ENCODE results near the gene EXOC2. TPM values are rescaled to one million over a fixed set of nuclear protein-coding genes. Genes with fewer than 3 reads are reported as not detected.

The EXOC2 gene
- total and polyA plus RNA-seq, 4 experiments from 2014 or later = 38.2 to 48.3 (median 46.1) TPM

DNA sequence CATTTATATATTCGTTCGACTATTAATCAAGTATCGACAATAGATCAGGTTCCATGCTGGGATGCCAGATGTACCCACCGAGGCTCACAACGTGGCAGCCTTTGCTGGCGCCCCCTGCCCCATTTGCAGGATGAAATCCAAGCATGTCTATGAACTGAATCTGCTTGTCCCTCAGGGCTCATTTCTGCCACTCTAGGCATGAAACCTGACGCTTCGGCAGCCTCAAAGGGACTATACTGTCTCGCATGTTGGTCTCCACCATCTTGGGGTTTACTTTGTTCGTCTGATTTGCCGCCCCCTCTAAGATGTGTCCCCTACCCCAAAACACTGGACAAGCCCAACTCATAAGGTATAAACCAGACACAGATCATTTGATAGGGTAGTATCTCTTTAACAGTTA lies 72.8 kb downstream of the EXOC2 start:
- H3K4me3 Mint-ChIP-seq = peak overlapping the region in 1 of 8 donors; percentile 15
- Histone ChIP-seq H3K4me1 (ENCODE audit: insufficient read depth, low read length) (no peaks in the 10 kb centered on the region), H3K27ac (ENCODE audit: low read depth, low read length) (no peak overlapping the region), H3K36me3 (ENCODE audit: insufficient read depth, low read length) (peaks cover 18% of the 10 kb centered on the region), H3K9me3 (ENCODE audit: control insufficient read depth in 1 of 2, low read length in 2 of 2) (no peaks in the 10 kb centered on the region), H3K27me3 (ENCODE audit: insufficient read depth, low read length) (no peaks in the 10 kb centered on the region), H3K4me3 (ENCODE audit: low read length in 2 of 2) (no peak overlapping the region)
- intact Hi-C loops (cut with micrococcal nuclease) = no loop called here
- peaks cover 0 to 10% (median 6%) of the 10 kb centered on the region in 4 donors for H3K4me1 Mint-ChIP-seq
- H3K27me3 Mint-ChIP-seq = no peaks in the 10 kb centered on the region
- peak overlapping the region in 1 of 7 donors; percentile 16 for H3K27ac Mint-ChIP-seq
- no peak for DNase-seq
- peaks cover 0 to 1% (median 0%) of the 10 kb centered on the region in 8 donors for H3K9me3 Mint-ChIP-seq
- CTCF ChIA-PET (ENCODE audit: partially characterized antibody) = interaction anchor here (1.0 kb wide), 1 partner anchor 8 kb away, joined by 3 read pairs; no protein-coding TSS in a partner anchor
- POLR2A ChIA-PET (ENCODE audit: partially characterized antibody) = no interaction called here
- peaks cover 26 to 65% of the 10 kb centered on the region in 2 donors for H3K36me3 Mint-ChIP-seq

DNA sequence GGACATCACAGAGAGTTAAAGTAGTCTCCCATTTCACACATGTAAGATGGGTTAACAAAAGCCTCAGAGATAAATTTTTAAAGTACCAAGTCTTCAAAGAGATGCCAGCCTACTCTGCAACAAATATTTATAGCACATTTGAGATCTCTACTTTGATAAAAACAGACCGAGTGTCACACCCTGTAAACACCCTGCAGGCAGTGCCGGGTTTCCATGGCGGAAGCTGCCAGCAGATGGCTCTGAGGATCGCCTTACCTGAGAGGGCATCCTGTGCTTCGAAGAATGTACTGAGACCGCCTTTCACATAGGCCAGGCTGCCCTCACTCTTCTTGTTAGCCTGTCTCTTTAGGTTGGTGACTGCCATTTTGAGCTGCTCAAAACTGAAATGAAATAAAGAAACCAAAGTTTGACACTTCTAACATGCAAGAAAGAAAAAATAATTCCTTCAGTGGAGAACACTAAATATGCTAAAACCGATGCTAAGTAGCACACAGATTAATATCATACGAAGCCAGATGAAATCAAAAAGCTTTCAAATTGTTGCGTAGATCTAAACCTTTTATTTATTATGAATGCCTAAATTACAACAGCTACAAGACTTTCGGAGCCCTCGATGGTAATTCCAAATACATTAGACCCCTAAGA lies 75.4 kb downstream of the EXOC2 start:
- Histone ChIP-seq H3K4me3 (ENCODE audit: low read length in 2 of 2) (no peak overlapping the region), H3K9me3 (ENCODE audit: control insufficient read depth in 1 of 2, low read length in 2 of 2) (no peaks in the 10 kb centered on the region), H3K36me3 (ENCODE audit: insufficient read depth, low read length) (peaks cover 18% of the 10 kb centered on the region), H3K27me3 (ENCODE audit: insufficient read depth, low read length) (no peaks in the 10 kb centered on the region), H3K27ac (ENCODE audit: low read depth, low read length) (no peak overlapping the region), H3K4me1 (ENCODE audit: insufficient read depth, low read length) (no peaks in the 10 kb centered on the region)
- Mint-ChIP-seq H3K4me3 (no peak overlapping the region), H3K4me1 (peaks cover 0 to 10% (median 7%) of the 10 kb centered on the region in 4 donors), H3K9me3 (peaks cover 0 to 1% (median 0%) of the 10 kb centered on the region in 8 donors), H3K27me3 (no peaks in the 10 kb centered on the region), H3K36me3 (peaks cover 22 to 67% of the 10 kb centered on the region in 2 donors), H3K27ac (peak overlapping the region in 3 of 7 donors; percentile 3 to 38 (median 13))
- ChIA-PET POLR2A (ENCODE audit: partially characterized antibody) (no interaction called here), CTCF (ENCODE audit: partially characterized antibody) (interaction anchor here (0.9 to 3.0 kb wide), 5 partner anchors 15 to 180 kb away, joined by 3 to 11 read pairs (median 4); no protein-coding TSS in a partner anchor)
- intact Hi-C loops (cut with micrococcal nuclease) = loop anchor here (5.0 kb wide), 1 partner anchor 105 kb away; no protein-coding TSS in a partner anchor
- DNase-seq = peak in 4 of 5 donors; percentile 2 to 25 (median 8)

DNA sequence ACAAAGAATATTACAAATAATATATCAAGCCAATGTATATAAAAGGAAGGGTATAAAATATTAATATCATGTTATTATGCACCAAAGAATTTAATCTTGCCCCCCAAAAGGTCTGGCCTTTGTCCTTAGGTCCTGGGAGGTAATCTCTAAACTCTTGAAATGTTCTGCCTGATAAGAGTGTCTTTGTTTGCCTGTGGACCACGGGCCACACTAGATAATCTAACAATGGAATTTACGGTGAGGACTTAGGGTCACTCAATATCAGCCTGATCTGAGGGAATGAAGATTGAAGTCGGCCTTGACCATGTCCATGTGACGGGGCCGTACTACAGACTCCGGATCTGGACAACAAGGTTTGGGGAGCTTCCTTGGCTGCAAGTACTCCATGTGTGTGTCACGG lies 79.0 kb downstream of the EXOC2 start:
- H3K4me3 ChIP-seq (ENCODE audit: low read length in 2 of 2) = no peak overlapping the region
- no peaks in the 10 kb centered on the region for H3K9me3 ChIP-seq (ENCODE audit: control insufficient read depth in 1 of 2, low read length in 2 of 2)
- intact Hi-C loops (cut with micrococcal nuclease) = no loop called here
- Mint-ChIP-seq H3K36me3 (peaks cover 29 to 65% of the 10 kb centered on the region in 2 donors), H3K4me1 (peaks cover 0 to 10% (median 3%) of the 10 kb centered on the region in 4 donors), H3K4me3 (no peak overlapping the region), H3K27me3 (no peaks in the 10 kb centered on the region), H3K27ac (peak overlapping the region in 1 of 7 donors; percentile 38), H3K9me3 (no peaks in the 10 kb centered on the region)
- DNase-seq = no peak
- no peaks in the 10 kb centered on the region for H3K27me3 ChIP-seq (ENCODE audit: insufficient read depth, low read length)
- ChIA-PET POLR2A (ENCODE audit: partially characterized antibody) (no interaction called here), CTCF (ENCODE audit: partially characterized antibody) (no interaction called here)
- H3K36me3 ChIP-seq (ENCODE audit: insufficient read depth, low read length) = peaks cover 14% of the 10 kb centered on the region
- no peaks in the 10 kb centered on the region for H3K4me1 ChIP-seq (ENCODE audit: insufficient read depth, low read length)
- no peak overlapping the region for H3K27ac ChIP-seq (ENCODE audit: low read depth, low read length)

DNA sequence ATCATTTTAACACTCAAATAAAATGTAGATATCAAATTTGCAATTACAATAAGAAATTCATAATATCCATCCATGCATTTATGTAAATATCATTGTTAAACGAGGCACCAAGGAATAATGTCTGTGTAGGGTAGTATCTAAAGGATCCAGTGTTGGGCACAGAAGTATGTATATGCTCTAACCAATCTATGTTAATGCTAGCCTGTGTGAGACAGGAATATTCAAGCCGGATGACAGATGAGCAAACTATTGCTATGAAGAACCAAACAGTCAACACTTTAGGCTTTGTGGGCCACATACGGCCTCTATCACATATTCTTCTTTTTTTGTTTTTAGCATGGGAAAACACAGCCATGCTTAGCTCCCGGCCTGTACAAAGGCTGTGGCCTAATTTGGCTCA lies 81.0 kb downstream of the EXOC2 start:
- ChIA-PET POLR2A (ENCODE audit: partially characterized antibody) (no interaction called here), CTCF (ENCODE audit: partially characterized antibody) (interaction anchor here (0.9 kb wide), 1 partner anchor 9 kb away, joined by 3 read pairs; no protein-coding TSS in a partner anchor)
- H3K36me3 Mint-ChIP-seq = peaks cover 31 to 67% of the 10 kb centered on the region in 2 donors

DNA sequence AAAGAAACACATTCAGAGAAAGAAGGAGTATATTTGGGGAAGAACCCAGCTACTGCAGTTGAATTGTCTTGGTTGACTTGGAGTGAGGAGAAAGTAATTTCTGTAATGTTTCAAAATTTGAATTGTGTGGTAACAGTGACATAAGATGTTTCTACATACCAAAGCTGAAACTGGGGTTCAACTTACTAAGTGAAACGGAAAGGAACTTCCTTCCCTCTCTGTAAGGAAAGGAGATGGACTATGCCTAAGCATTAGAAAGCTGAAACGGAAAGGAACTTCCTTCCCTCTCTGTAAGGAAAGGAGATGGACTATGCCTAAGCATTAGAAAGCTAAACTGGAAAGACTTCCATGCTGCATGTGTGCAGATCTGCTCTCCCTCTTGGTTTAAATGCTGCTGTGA lies 82.1 kb downstream of the EXOC2 start:
- Mint-ChIP-seq H3K9me3 (peaks cover 0 to 4% (median 0%) of the 10 kb centered on the region in 8 donors), H3K36me3 (peaks cover 38 to 73% of the 10 kb centered on the region in 2 donors), H3K27me3 (no peaks in the 10 kb centered on the region), H3K27ac (peak overlapping the region in 4 of 7 donors; percentile 31 to 77 (median 70)), H3K4me1 (peaks cover 0 to 3% (median under 1%) of the 10 kb centered on the region in 4 donors), H3K4me3 (no peak overlapping the region)
- POLR2A ChIA-PET (ENCODE audit: partially characterized antibody) = no interaction called here
- Histone ChIP-seq H3K27ac (ENCODE audit: low read depth, low read length) (no peak overlapping the region), H3K9me3 (ENCODE audit: control insufficient read depth in 1 of 2, low read length in 2 of 2) (no peaks in the 10 kb centered on the region), H3K36me3 (ENCODE audit: insufficient read depth, low read length) (peaks cover 17% of the 10 kb centered on the region), H3K27me3 (ENCODE audit: insufficient read depth, low read length) (no peaks in the 10 kb centered on the region), H3K4me3 (ENCODE audit: low read length in 2 of 2) (no peak overlapping the region), H3K4me1 (ENCODE audit: insufficient read depth, low read length) (no peaks in the 10 kb centered on the region)
- CTCF ChIA-PET (ENCODE audit: partially characterized antibody) = interaction anchor here (4.4 kb wide), 1 partner anchor 17 kb away, joined by 17 read pairs; no protein-coding TSS in a partner anchor
- DNase-seq = no peak
- intact Hi-C loops (cut with micrococcal nuclease) = no loop called here

More for the DNA sequence above, 81.0 kb downstream of the EXOC2 start:
- Histone ChIP-seq H3K4me3 (ENCODE audit: low read length in 2 of 2) (no peak overlapping the region), H3K27me3 (ENCODE audit: insufficient read depth, low read length) (no peaks in the 10 kb centered on the region), H3K9me3 (ENCODE audit: control insufficient read depth in 1 of 2, low read length in 2 of 2) (no peaks in the 10 kb centered on the region), H3K4me1 (ENCODE audit: insufficient read depth, low read length) (no peaks in the 10 kb centered on the region), H3K27ac (ENCODE audit: low read depth, low read length) (no peak overlapping the region), H3K36me3 (ENCODE audit: insufficient read depth, low read length) (peaks cover 11% of the 10 kb centered on the region)
- Mint-ChIP-seq H3K27me3 (no peaks in the 10 kb centered on the region), H3K4me3 (no peak overlapping the region), H3K4me1 (peaks cover 0 to 4% (median 0%) of the 10 kb centered on the region in 4 donors), H3K27ac (no peak overlapping the region), H3K9me3 (no peaks in the 10 kb centered on the region)
- DNase-seq = no peak
- intact Hi-C loops (cut with micrococcal nuclease) = no loop called here

DNA sequence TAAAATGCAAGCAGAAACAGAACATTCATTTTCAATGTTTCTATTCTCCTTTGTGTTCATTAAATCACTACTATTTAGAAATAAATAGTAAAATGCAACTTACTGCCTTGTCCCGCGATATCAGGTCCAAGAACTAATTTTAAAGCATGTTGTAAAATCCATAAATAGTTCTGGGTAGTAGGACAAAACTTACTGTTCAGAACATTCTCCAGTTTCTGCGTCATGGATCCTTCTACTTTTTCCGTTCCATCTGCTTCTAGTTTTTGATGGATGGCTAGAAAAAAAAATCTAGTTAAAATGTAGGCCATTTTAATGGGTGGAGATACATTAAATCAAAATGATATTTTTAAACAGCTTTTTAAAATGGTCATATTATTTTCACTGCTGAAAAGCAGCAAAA lies 83.0 kb downstream of the EXOC2 start:
- H3K9me3 ChIP-seq (ENCODE audit: control insufficient read depth in 1 of 2, low read length in 2 of 2) = no peaks in the 10 kb centered on the region
- peaks cover 36 to 70% of the 10 kb centered on the region in 2 donors for H3K36me3 Mint-ChIP-seq
- H3K27ac Mint-ChIP-seq = no peak overlapping the region
- no peak overlapping the region for H3K4me3 ChIP-seq (ENCODE audit: low read length in 2 of 2)
- H3K27ac ChIP-seq (ENCODE audit: low read depth, low read length) = no peak overlapping the region
- intact Hi-C loops (cut with micrococcal nuclease) = no loop called here
- H3K9me3 Mint-ChIP-seq = peaks cover 0 to 4% (median 0%) of the 10 kb centered on the region in 8 donors
- H3K4me1 Mint-ChIP-seq = peaks cover 0 to 2% (median under 1%) of the 10 kb centered on the region in 4 donors
- POLR2A ChIA-PET (ENCODE audit: partially characterized antibody) = no interaction called here
- CTCF ChIA-PET (ENCODE audit: partially characterized antibody) = interaction anchor here (4.4 kb wide), 1 partner anchor 16 kb away, joined by 17 read pairs; no protein-coding TSS in a partner anchor
- H3K27me3 Mint-ChIP-seq = no peaks in the 10 kb centered on the region
- no peak overlapping the region for H3K4me3 Mint-ChIP-seq
- no peaks in the 10 kb centered on the region for H3K4me1 ChIP-seq (ENCODE audit: insufficient read depth, low read length)
- H3K36me3 ChIP-seq (ENCODE audit: insufficient read depth, low read length) = peaks cover 17% of the 10 kb centered on the region
- H3K27me3 ChIP-seq (ENCODE audit: insufficient read depth, low read length) = no peaks in the 10 kb centered on the region
- DNase-seq = no peak

DNA sequence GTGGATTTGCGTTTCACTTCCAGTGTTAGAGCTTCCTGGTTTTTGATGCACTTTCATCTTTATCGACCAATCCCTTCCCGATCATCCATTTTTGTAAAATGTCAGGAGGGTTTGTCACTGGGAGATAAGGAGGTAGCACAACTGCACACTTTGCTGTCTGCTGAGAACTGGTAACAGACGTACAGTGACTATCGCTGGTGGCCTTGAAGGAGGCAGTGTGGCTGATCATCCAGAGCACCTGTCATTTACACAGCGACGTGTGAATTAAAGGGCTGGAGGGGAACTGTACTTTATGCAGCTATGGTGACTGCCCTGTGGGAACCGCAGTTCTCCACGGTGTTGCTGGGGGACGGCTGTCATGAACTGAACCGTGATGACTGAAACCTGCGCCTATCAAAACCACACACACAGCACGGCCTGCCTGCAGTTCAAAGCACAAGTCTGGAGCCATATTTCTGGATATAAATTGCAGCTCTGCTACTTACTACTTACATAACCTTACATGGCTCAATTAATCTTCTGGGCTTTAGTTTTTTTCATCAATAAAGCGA lies 86.0 kb downstream of the EXOC2 start:
- Mint-ChIP-seq H3K9me3 (peaks cover 0 to 4% (median 0%) of the 10 kb centered on the region in 8 donors), H3K27ac (peak overlapping the region in 1 of 7 donors; percentile 18), H3K36me3 (peaks cover 41 to 64% of the 10 kb centered on the region in 2 donors), H3K4me3 (no peak overlapping the region), H3K27me3 (no peaks in the 10 kb centered on the region), H3K4me1 (peaks cover 0 to 7% (median 0%) of the 10 kb centered on the region in 4 donors)
- intact Hi-C loops (cut with micrococcal nuclease) = no loop called here
- ChIA-PET POLR2A (ENCODE audit: partially characterized antibody) (no interaction called here), CTCF (ENCODE audit: partially characterized antibody) (interaction anchor here (4.4 kb wide), 1 partner anchor 13 kb away, joined by 17 read pairs; no protein-coding TSS in a partner anchor)
- Histone ChIP-seq H3K4me1 (ENCODE audit: insufficient read depth, low read length) (no peaks in the 10 kb centered on the region), H3K27ac (ENCODE audit: low read depth, low read length) (no peak overlapping the region), H3K9me3 (ENCODE audit: control insufficient read depth in 1 of 2, low read length in 2 of 2) (no peaks in the 10 kb centered on the region), H3K4me3 (ENCODE audit: low read length in 2 of 2) (no peak overlapping the region), H3K27me3 (ENCODE audit: insufficient read depth, low read length) (no peaks in the 10 kb centered on the region), H3K36me3 (ENCODE audit: insufficient read depth, low read length) (peaks cover 17% of the 10 kb centered on the region)
- DNase-seq = no peak

Measured in CD4-positive, alpha-beta memory T cell (primary cell).